Stromal cell of bone marrow (primary cell): ENCODE data around the gene TIGIT.

Source experiments
- DNase-seq: peaks from one replicate; pipeline ENCODE4 v3.0.0-alpha.2; 2012; ENCODE audit warnings: low read depth

Gene TIGIT

GRCh38 chr3:114351822-114352145 lies 58.0 kb downstream of the TIGIT start:
- DNase-seq: no peak

- DNase-seq: no peak
Observed at GRCh38 chr3:114355653-114356052, 61.8 kb downstream of the TIGIT start.

DNA sequence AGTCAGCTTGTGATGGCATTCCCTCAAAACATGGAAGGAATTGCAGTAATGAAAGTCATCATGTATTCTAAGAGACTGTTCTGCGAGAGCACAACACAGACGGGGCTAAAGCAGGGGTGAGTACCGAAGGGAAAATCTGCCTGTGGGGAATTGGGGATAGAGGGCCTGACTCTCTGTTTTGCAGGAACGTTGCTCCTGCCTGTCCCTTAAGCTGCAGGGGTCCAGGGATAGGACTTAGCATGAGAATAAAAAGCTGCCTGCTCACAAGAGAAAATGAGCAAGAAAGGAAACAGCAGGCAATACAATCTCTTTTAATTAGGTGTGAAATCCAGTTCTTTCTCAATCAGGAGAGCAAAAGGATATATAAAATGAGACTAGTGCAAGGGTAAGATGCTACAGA lies 62.2 kb downstream of the TIGIT start:
- DNase-seq: no peak

DNA sequence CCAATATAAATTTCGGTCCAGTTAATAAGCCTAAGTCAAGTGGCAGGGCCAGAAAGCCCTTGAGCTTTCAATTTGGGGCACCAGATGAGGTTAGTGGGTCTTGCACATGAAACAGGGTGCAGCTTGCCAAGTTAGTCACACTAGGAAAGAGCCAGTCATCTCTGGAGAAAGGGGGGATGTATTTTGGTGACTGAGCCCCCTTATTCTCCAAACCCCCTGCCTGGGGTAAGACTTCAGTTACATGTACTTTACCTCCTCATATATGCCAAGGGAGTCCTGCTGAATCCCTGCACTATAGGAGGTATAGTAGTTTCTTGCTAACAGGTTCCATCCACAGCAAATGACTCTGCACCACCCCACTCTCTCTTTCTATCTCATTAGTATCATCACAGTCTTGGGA lies 62.7 kb downstream of the TIGIT start:
- DNase-seq: no peak
